Tongue (tissue), 2 donors: ENCODE results near the gene STAC2. TPM values are rescaled to one million over a fixed set of nuclear protein-coding genes. Genes with fewer than 3 reads are reported as not detected.

Source experiments
- DNase-seq: peaks from one replicate; pipeline ENCODE4 v3.0.0-alpha.2; 2015
- total RNA-seq: library from RNA; depleted of rRNA; stranded (reverse); fragments of >200 nt; gene quantifications from one replicate; pipeline ENCODE4 v1.2.3, GENCODE V29; 2014

Gene STAC2
- total RNA-seq, 1 donor from 2014 or later, result 0.41 TPM

GRCh38 chr17:39231591-39232551 lies 6.1 kb upstream of the STAC2 start:
- no peak for DNase-seq

GRCh38 chr17:39231091-39231561 lies 5.4 kb upstream of the STAC2 start:
- DNase-seq, result no peak

- no peak for DNase-seq
Measured at GRCh38 chr17:39230361-39230760, 4.6 kb upstream of the STAC2 start.

- no peak for DNase-seq
Measured at GRCh38 chr17:39229274-39229913, 3.6 kb upstream of the STAC2 start.

- no peak for DNase-seq
Measured at GRCh38 chr17:39227364-39227919, 1.7 kb upstream of the STAC2 start.

GRCh38 chr17:39225959-39226683 lies 376 bp upstream of the STAC2 start:
- DNase-seq, result peak; percentile 88

GRCh38 chr17:39224778-39225307 lies 902 bp downstream of the STAC2 start:
- no peak for DNase-seq

GRCh38 chr17:39223907-39224777 lies 1.6 kb downstream of the STAC2 start:
- no peak for DNase-seq

GRCh38 chr17:39222866-39223834 lies 2.6 kb downstream of the STAC2 start:
- no peak for DNase-seq

GRCh38 chr17:39222151-39222550 lies 3.6 kb downstream of the STAC2 start:
- no peak for DNase-seq

GRCh38 chr17:39221572-39221971 lies 4.2 kb downstream of the STAC2 start:
- DNase-seq, result no peak

GRCh38 chr17:39219647-39220154 lies 6.0 kb downstream of the STAC2 start:
- no peak for DNase-seq

- no peak for DNase-seq
Measured at GRCh38 chr17:39218906-39219305, 6.8 kb downstream of the STAC2 start.

- no peak for DNase-seq
Measured at GRCh38 chr17:39217734-39218369, 7.9 kb downstream of the STAC2 start.

GRCh38 chr17:39213852-39214251 lies 11.9 kb downstream of the STAC2 start:
- no peak for DNase-seq

GRCh38 chr17:39212841-39213480 lies 12.8 kb downstream of the STAC2 start:
- DNase-seq, result no peak

GRCh38 chr17:39212195-39212810 lies 13.4 kb downstream of the STAC2 start:
- no peak for DNase-seq

GRCh38 chr17:39210093-39210434 lies 15.7 kb downstream of the STAC2 start:
- DNase-seq, result no peak
